SK-N-DZ (cell line): Measurements from ENCODE around the gene RAB38.

Source experiments
- DNase-seq: peaks from one replicate; pipeline ENCODE4 v3.0.0-alpha.2; 2015; ENCODE audit warnings: low spot score
- small RNA-seq, 2 experiments: library from RNA; depleted of rRNA; stranded (forward); fragments of <200 nt; gene quantifications; one replicate each; pipeline ENCODE3, GENCODE V24; 2014

The RAB38 gene

DNA sequence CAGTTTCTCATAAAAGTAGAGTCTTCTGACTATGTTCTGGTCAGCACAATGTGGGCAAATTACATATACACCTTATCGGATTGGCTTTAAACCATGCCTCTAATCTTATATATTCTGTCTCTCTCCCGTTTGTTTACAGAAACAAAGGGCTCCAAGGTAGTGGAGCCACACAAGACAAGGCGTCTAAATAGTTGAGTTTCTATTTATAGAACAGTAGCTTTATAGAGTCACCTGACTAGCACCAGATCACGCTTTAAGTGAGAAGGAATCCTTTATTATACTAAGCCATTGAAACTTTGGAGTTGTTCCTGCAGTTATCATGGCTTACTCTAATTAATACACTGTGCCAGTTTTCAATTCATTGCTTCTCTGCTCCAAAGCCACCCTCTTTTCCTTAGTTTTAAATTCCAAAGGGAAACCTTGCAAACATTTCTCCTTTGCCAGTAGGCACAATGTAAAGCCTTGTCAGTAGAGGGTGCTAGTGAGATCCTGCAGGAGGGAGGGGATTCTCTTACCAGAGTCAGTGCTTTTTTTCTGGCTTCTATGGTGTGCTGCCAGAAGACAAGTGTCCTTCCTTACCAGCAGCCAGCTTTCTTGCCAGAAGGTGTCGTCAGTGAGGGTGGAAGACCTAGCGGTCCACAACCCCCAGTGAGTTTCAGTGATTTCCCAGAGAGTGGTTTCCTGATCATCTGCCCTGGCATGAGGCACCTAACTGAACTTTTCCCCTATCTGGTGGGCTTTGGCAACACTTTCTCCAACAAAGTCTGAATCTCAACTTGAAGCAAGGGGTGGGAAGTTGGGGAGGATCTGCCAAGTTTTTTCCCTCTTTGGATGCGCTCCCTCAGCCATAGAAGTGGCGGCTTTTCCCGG is 71.7 kb downstream of the RAB38 start:
- peak; percentile 41 for DNase-seq

DNA sequence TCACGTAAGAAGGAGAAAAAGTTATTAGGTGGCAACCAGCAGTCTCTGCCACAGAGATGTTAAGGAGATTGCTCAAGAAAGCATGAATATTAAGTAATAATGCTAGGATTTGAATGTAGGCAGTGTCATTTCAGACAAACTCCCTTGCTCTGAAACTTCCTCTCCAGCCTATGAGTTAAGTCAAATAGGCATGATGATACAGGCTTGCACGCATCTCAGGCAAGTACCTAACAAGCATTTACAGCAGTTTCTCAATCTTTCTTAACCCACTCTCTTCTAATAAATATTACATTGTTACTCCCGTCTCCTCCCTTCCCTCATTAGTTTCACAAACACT is 72.7 kb downstream of the RAB38 start:
- no peak for DNase-seq

DNA sequence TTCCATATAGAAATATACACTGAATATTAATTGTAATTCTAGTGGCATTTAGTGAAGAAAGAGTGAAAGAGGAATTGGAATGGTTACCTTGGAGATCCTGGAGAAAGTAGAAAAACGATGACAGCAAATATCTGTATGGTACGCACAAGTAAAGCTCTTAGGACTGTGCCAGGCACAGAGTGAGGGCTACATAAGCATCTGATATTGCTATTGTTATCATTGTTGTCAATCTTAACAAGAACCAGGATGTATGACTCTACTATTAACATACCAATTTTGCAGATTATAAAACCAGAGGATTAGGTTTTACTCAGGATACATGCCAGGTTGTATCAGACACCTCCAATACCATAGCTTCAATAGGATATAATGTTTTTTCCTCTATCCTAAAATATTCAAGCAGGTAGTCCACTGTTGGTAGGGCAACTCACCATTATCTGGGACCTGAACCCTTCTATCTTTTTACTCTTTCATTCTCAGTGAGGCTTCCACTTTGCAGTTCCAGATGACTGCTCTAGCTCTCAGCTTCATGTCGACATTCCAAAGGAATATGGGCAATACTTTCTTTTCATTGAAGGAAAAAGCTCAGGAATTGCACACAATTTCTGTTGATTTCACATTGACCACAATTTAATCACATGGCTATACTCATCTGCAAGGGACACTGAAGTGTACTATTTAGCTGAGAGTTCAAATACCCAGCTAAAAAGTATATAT is 73.2 kb downstream of the RAB38 start:
- peak; percentile 52 for DNase-seq

DNA sequence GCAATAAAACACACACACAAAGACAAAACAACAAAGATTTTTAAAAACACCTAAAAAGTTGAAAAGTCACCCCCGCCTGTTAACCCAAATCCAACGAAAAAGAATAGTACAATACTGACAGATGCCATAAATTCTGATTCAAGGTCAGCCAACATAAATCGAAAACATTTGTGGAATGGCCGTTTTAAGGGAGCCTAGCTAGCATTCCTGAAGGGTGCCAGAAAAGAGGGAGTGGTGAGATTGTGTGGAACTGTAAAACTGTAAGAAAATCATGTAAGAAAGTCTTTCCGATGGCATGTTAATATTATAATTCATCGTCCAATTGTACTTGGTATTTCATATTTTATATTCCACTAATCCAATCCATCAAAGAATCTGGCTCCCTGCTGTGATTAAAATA is 75.1 kb downstream of the RAB38 start:
- no peak for DNase-seq

DNA sequence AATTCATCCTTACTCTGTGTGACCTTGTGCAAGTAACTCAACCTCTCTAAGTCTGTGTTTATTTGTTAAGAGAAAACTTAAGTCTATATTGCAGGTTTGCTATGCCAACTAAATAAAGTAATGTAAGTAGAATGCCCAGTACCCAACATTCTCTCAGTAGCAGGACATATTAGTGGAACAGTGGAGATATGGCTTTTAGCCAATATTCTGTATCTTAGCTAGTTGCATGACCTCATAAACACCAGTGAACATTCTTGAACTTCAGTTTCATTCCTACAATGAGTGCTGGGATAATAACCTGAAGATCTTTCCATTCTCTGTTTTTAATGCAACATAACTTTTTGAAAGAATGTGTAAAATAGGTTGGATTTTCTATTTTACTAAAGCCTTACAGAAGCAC is 77.0 kb downstream of the RAB38 start:
- DNase-seq = no peak

DNA sequence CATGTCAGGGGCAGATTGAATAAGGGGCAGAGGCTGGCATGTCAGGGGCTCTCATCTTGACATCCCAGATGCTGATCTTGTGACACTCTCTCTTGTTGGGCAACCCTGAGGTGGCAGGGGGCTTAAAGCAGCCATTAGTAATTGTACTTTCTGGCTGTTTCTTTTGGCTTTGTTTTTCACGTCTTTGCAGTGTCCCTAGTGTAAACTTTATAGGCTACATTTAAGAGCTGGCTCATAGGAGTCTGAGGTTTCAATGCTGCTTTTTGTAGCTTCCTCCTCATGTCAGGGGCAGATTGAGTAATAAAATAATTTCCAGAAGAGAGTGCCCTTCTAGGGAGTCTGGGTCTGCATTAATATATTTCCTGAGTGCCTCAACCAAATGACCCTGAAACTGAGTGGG is 86.1 kb downstream of the RAB38 start:
- DNase-seq = no peak

DNA sequence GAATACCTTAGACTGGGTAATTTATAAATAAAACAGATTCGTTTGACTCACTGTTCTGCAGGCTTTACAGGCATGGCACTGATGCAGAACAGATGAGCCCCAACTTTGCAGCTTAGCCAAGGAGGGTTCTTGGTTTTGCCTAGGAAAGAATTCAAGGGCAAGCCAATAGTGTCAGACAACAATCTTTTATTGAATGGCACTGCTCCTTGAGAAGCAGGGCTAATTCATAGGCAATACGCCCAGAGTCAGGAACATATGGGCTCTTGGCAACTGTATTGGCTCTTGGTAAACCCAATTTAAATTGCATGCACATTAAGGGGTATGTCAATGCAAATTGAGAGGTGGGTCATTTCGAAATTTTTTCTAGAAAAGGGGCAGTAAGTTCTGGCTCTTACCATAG is 87.9 kb downstream of the RAB38 start:
- DNase-seq = no peak

DNA sequence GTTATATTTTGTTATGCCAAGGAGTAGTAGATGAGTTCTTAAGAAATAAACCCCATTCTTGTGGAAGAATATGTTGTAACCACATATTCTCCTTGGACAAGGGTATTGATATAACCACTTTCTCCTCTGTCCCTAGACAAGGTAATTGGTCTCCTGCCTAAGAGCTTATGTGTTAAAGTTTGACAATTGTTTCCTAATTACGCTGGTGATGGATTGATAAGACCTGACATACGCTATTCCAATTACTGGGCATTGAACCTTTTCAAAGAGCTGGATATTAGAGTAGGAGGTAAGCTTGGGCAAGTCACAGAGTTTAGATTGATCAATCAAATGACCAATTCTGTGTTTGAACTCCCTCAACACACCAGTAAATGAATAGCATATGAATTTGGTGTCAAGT is 88.9 kb downstream of the RAB38 start:
- DNase-seq = no peak

DNA sequence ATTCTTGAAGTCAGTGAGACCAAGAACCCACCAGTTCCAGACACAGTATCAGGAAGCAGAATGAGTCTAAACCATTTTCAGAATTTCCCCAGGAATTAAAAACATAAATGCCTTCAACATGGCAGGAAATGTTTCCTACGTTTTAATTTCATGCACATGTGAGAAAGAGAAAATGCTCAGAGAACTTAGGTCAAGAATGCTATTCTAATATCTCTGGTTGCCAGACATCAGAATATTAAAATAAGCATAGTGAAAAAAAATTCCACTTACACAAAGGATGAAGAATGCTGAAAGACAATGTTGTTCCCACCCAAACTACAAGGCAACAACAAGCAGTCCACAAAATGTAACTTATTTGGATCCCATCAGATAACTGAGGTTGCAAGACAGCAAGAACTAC is 104.8 kb downstream of the RAB38 start:
- no peak for DNase-seq

DNA sequence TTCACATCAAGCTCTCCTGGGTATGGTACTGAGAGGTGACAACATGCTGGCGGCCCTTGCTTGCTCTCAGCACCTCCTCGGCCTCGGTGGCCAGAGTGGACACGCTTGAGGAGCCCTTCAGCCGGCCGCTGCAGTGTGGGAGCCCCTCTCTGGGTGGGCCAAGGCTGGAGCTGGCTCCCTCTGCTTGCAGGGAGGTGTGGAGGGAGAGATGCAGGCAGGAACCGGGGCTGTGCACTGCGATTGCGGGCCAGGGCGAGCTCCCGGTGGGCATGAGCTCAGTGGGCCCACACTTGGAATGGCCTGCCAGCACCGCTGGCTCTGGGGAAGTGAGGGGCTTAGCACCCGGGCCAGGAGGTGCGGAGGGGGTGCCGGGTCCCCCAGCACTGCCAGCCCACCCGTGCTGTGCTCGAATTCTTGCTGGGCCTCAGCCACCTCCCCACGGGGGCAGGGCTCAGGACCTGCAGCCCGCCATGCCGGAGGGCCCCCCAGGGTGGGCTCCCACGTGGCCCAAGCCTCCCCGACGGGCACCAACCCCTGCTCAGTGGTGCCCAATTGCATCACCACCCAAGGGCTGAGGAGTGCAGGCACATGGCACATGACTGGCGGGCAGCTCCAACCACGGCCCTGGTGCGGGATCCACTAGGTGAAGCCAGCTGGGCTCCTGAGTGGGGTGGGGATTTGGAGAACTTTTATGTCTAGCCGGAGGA is 106.2 kb downstream of the RAB38 start:
- DNase-seq = no peak

DNA sequence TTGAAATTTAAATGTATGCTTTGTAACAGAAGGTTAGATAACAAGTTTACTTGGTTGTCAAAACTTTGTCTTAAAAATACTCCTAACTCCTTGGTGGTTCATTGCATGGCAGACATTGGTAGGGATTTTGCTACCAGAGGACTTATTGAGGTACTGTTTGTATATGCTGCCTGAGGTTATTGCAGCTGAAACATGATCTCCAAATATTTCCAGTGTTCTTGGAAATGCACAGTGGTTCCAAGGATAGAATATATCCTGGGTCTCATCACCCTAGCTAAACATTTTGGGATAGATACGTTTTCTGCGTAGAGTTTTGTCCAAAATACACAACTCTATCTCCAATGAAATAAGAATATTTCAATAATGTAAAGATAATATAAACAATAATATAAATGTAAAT is 109.2 kb downstream of the RAB38 start:
- no peak for DNase-seq

DNA sequence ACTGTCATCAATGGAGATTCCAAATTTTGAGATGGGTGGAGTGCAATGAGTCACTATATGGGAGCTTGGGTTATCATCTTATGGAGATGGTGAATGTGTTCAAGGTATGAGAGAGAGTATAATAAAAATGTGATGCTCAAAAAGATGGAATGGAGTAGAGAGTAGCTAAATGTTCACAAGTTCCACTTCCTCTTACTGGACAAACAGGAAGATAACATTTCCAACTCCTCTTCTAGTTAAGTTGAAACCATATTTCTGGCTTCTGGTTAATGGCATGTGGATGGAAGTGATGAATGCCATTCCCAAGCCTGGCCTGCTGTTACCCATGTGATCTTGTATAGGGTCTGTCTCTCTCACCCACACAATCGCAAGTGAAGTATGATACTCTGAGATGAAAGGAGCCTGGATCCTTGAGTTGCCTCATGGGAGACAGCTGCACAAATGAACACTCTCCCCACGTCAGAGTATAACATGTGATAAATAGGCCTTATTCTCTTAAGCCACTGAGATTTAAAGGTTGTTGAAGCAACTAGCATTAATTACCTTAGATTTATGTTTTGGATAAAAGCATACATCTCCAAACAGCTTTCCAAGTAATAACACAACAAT is 111.0 kb downstream of the RAB38 start:
- no peak for DNase-seq

Small RNA genes within 50 kb of the gene (small RNA-seq; reads per million reads assigned to genes)
- gene MIR3166 (0 reads per million in 2 experiments), gene RF00019 (0 reads per million in 2 experiments)
